Neuronal stem cell (in vitro differentiated cells): ENCODE results near the gene B3GNT8. TPM values are rescaled to one million over a fixed set of nuclear protein-coding genes. Genes with fewer than 3 reads are reported as not detected.
A peak's percentile ranks its signal among the peaks of the same experiment; 100 is the strongest.
"Not testable (repeated sequence)": the region's sequence is repeated elsewhere in the genome, so short reads cannot be mapped to it uniquely, and the experiment has no call there.

ENCODE experiments used
- DNase-seq: peaks from one replicate; pipeline ENCODE4 v3.0.0-alpha.2; 2013; ENCODE audit warnings: low spot score
- H2AFZ ChIP-seq: one replicate; pipeline ENCODE4 v1.6.1; 2013; ENCODE audit warnings: mild to moderate bottlenecking, low read length, inconsistent platforms
- H2AK5ac ChIP-seq: 2 replicates; pipeline ENCODE4 v1.6.1; 2013; ENCODE audit warnings: low read depth, mild to moderate bottlenecking, inconsistent platforms, low read length, moderate library complexity, mixed read lengths
- H2BK120ac ChIP-seq: 2 replicates; pipeline ENCODE4 v1.6.1; 2013; ENCODE audit warnings: low read depth, mild to moderate bottlenecking, inconsistent platforms, low read length, moderate library complexity, mixed read lengths
- H2BK12ac ChIP-seq: one replicate; pipeline ENCODE4 v1.6.1; 2013; ENCODE audit warnings: low read length, inconsistent platforms
- H2BK15ac ChIP-seq: 2 replicates; pipeline ENCODE4 v1.6.1; 2013; ENCODE audit warnings: mild to moderate bottlenecking, low read length, inconsistent platforms, mixed read lengths
- H2BK5ac ChIP-seq: one replicate; pipeline ENCODE4 v1.6.1; 2013; ENCODE audit warnings: inconsistent platforms, mild to moderate bottlenecking, low read length, moderate library complexity
- H3K14ac ChIP-seq: one replicate; pipeline ENCODE4 v1.6.1; 2013; ENCODE audit warnings: low read length, inconsistent platforms
- H3K18ac ChIP-seq: 2 replicates; pipeline ENCODE4 v1.6.1; 2013; ENCODE audit warnings: low read length, inconsistent platforms
- H3K23ac ChIP-seq: 2 replicates; pipeline ENCODE4 v1.6.1; 2013; ENCODE audit warnings: low read depth, mild to moderate bottlenecking, mixed read lengths, low read length, inconsistent platforms; ENCODE audit not compliant: poor library complexity
- H3K27ac ChIP-seq: replicated peaks from 3 replicates; pipeline ENCODE4 v1.5.1; 2013; ENCODE audit warnings: low read length, inconsistent platforms
- H3K27me3 ChIP-seq, 3 experiments: 2 replicates each; pipeline ENCODE4 v1.6.1; 2013; ENCODE audit warnings: low read length in 3 of 3, mild to moderate bottlenecking in 2 of 3, inconsistent platforms in 1 of 3, low read depth in 1 of 3, mixed read lengths in 1 of 3, moderate library complexity in 1 of 3; ENCODE audit not compliant: control insufficient read depth in 3 of 3, insufficient read depth in 3 of 3
- H3K36me3 ChIP-seq, 2 donors: replicated peaks in 1 of 2; 2 replicates each; pipeline ENCODE4 v1.6.1; 2013; ENCODE audit warnings: low read length in 2 of 2; ENCODE audit not compliant: control insufficient read depth in 2 of 2, insufficient read depth in 2 of 2
- H3K4ac ChIP-seq: 2 replicates; pipeline ENCODE4 v1.6.1; 2013; ENCODE audit warnings: inconsistent platforms, mild to moderate bottlenecking, low read length, moderate library complexity
- H3K4me1 ChIP-seq, 2 donors: 1 replicate in 1 of 2; 2 replicates in 1 of 2; pipeline ENCODE4 v1.6.1; 2013; ENCODE audit warnings: low read length in 2 of 2, low read depth in 1 of 2; ENCODE audit not compliant: control insufficient read depth in 2 of 2, insufficient read depth in 1 of 2
- H3K4me2 ChIP-seq: one replicate; pipeline ENCODE4 v1.6.1; 2013; ENCODE audit warnings: mild to moderate bottlenecking, low read length, inconsistent platforms; ENCODE audit not compliant: insufficient read depth, poor library complexity, severe bottlenecking
- H3K4me3 ChIP-seq, 2 donors: 2 replicates each; pipeline ENCODE4 v1.5.1; 2013; ENCODE audit warnings: low read length in 2 of 2, mild to moderate bottlenecking in 2 of 2, inconsistent platforms in 1 of 2, moderate library complexity in 1 of 2
- H3K79me1 ChIP-seq: one replicate; pipeline ENCODE4 v1.6.1; 2013; ENCODE audit warnings: low read depth, mild to moderate bottlenecking, inconsistent platforms, low read length, moderate library complexity
- H3K9ac ChIP-seq: one replicate; pipeline ENCODE4 v1.6.1; 2013; ENCODE audit warnings: mild to moderate bottlenecking, low read depth, low read length, inconsistent platforms; ENCODE audit not compliant: poor library complexity
- H3K9me3 ChIP-seq, 2 donors: replicated peaks in 1 of 2; 2 replicates each; pipeline versions ENCODE3 to v1.6.1; 2013; ENCODE audit warnings: low read length in 2 of 2, mild to moderate bottlenecking in 2 of 2, inconsistent platforms in 1 of 2, low read depth in 1 of 2, mixed read lengths in 1 of 2, moderate library complexity in 1 of 2; ENCODE audit not compliant: control insufficient read depth in 2 of 2, insufficient read depth in 1 of 2
- H4K8ac ChIP-seq: one replicate; pipeline ENCODE4 v1.6.1; 2013; ENCODE audit warnings: low read depth, mild to moderate bottlenecking, inconsistent platforms, low read length, moderate library complexity
- H4K91ac ChIP-seq: one replicate; pipeline ENCODE4 v1.6.1; 2013; ENCODE audit warnings: low read length, low read depth, mild to moderate bottlenecking, inconsistent platforms; ENCODE audit not compliant: poor library complexity
- WGBS, 2 donors: extraction: QIAGEN DNeasy Blood & Tissue Kit; methylation state at CpG; one replicate each; pipeline ENCODE4 v1.1.7; 2013; ENCODE audit warnings: missing lambda C conversion rate in 2 of 2, mixed read lengths in 1 of 2; ENCODE audit not compliant: insufficient read length in 2 of 2, insufficient replicate concordance in 1 of 2; ENCODE audit errors: extremely low coverage in 2 of 2; 5-methylcytosine and 5-hydroxymethylcytosine counted together
- polyA plus RNA-seq, 2 experiments: library from polyadenylated mRNA; stranded (reverse); fragments of 200-250 nt; gene quantifications; one replicate each; pipeline ENCODE4 v1.2.3, GENCODE V29; 2013

B3GNT8 gene
- polyA plus RNA-seq (2013, experiment 1 of 2): 0.93 TPM
- 0.84 TPM for polyA plus RNA-seq (2013, experiment 2 of 2)

- peak; percentile 59 for DNase-seq
- Histone ChIP-seq H2BK5ac (peak within 1 kb of the TSS; percentile 66), H3K27ac (peak within 1 kb of the TSS; percentile 19)
Observed at GRCh38 chr19:41426952-41427646, at the start of gene B3GNT8. Gene B3GNT8 (minus strand): TSS chr19:41427374. CDS start chr19:41426778, 596 bp downstream.

GRCh38 chr19:41476583-41476982, 49.4 kb upstream of the B3GNT8 start:
- Histone ChIP-seq H2AFZ (no peak overlapping the region), H3K27ac (no peak overlapping the region), H2BK120ac (no peak overlapping the region), H3K4ac (no peak overlapping the region), H3K4me3 (no peak overlapping the region), H3K18ac (no peak overlapping the region), H2BK15ac (no peak overlapping the region), H3K23ac (no peak overlapping the region), H4K91ac (no peak overlapping the region), H2BK5ac (no peak overlapping the region), H3K9ac (no peak overlapping the region), H3K36me3 (no peaks in the 10 kb centered on the region), H3K14ac (peak overlapping the region; percentile 71), H3K27me3 (peaks cover 0 to 78% (median 0%) of the 10 kb centered on the region in 3 experiments), H3K9me3 (peaks cover 0 to 9% of the 10 kb centered on the region in 2 donors), H3K4me2 (no peak overlapping the region), H3K4me1 (no peaks in the 10 kb centered on the region), H4K8ac (no peak overlapping the region), H2AK5ac (no peak overlapping the region), H3K79me1 (no peaks in the 10 kb centered on the region), H2BK12ac (no peak overlapping the region)
- no peak for DNase-seq

More at GRCh38 chr19:41426952-41427646, at the start of gene B3GNT8:
- no peak within 1 kb of the TSS for H2BK120ac ChIP-seq
- peaks cover 13 to 19% of the 10 kb centered on the region in 2 donors for H3K4me1 ChIP-seq
- WGBS, 2 donors: no CpG with 5 or more reads among the region's 19 CpGs
- H3K14ac ChIP-seq: peak within 1 kb of the TSS; percentile 56
- peak within 1 kb of the TSS; percentile 60 for H3K4me2 ChIP-seq
- peak within 1 kb of the TSS; percentile 93 for H3K23ac ChIP-seq
- H3K4ac ChIP-seq: no peak within 1 kb of the TSS
- H3K9me3 ChIP-seq: no peaks in the 10 kb centered on the region
- peaks cover 9% of the 10 kb centered on the region for H3K79me1 ChIP-seq
- peaks cover 29 to 42% of the 10 kb centered on the region in 2 donors for H3K36me3 ChIP-seq
- H3K18ac ChIP-seq: peak within 1 kb of the TSS; percentile 94
- H2BK12ac ChIP-seq: peak within 1 kb of the TSS; percentile 73
- peak within 1 kb of the TSS; percentile 23 for H4K8ac ChIP-seq
- H3K9ac ChIP-seq: peak within 1 kb of the TSS; percentile 81
- peak within 1 kb of the TSS; percentile 86 for H2AK5ac ChIP-seq
- H3K27me3 ChIP-seq: no peaks in the 10 kb centered on the region
- peak within 1 kb of the TSS; percentile 79 for H2BK15ac ChIP-seq
- H2AFZ ChIP-seq: peak within 1 kb of the TSS; percentile 85
- peak within 1 kb of the TSS; percentile 42 to 72 for H3K4me3 ChIP-seq
- H4K91ac ChIP-seq: no peak within 1 kb of the TSS

GRCh38 chr19:41463257-41464256, 36.4 kb upstream of the B3GNT8 start:
- not testable (repeated sequence) for DNase-seq, H3K4ac ChIP-seq, H3K18ac ChIP-seq, H2BK120ac ChIP-seq, H3K36me3 ChIP-seq, H2BK12ac ChIP-seq, H2AFZ ChIP-seq, H3K9me3 ChIP-seq, H4K91ac ChIP-seq, H3K79me1 ChIP-seq, H3K23ac ChIP-seq, H3K14ac ChIP-seq, H2BK15ac ChIP-seq, H2AK5ac ChIP-seq, H2BK5ac ChIP-seq, H3K4me1 ChIP-seq, H3K27ac ChIP-seq, H3K4me2 ChIP-seq, H3K9ac ChIP-seq, H4K8ac ChIP-seq
- no CpG with 5 or more reads among the region's 22 CpGs for WGBS, 2 donors
- H3K4me3 ChIP-seq: peak overlapping the region in 1 of 2 donors; percentile 2
- H3K27me3 ChIP-seq: peaks cover 0 to 52% (median 0%) of the 10 kb centered on the region in 3 experiments

- H3K27me3 ChIP-seq: peaks cover 0 to 50% (median 0%) of the 10 kb centered on the region in 3 experiments
- H3K27ac ChIP-seq: no peak overlapping the region
- H2BK15ac ChIP-seq: no peak overlapping the region
- H3K9me3 ChIP-seq: peaks cover 0 to 2% of the 10 kb centered on the region in 2 donors
- H3K36me3 ChIP-seq: no peaks in the 10 kb centered on the region
- H3K23ac ChIP-seq: no peak overlapping the region
- WGBS, 2 donors: no CpG with 5 or more reads among the region's 6 CpGs
- no peak overlapping the region for H4K91ac ChIP-seq
- no peaks in the 10 kb centered on the region for H3K79me1 ChIP-seq
- no peak for DNase-seq
- H3K18ac ChIP-seq: no peak overlapping the region
- H2AK5ac ChIP-seq: no peak overlapping the region
- H3K4me3 ChIP-seq: no peak overlapping the region
- H4K8ac ChIP-seq: no peak overlapping the region
- no peak overlapping the region for H3K9ac ChIP-seq
- no peaks in the 10 kb centered on the region for H3K4me1 ChIP-seq
- no peak overlapping the region for H3K4me2 ChIP-seq
- no peak overlapping the region for H2AFZ ChIP-seq
- no peak overlapping the region for H2BK12ac ChIP-seq
- H2BK5ac ChIP-seq: no peak overlapping the region
- no peak overlapping the region for H3K14ac ChIP-seq
- no peak overlapping the region for H3K4ac ChIP-seq
- H2BK120ac ChIP-seq: no peak overlapping the region
Observed at GRCh38 chr19:41462497-41462896, 35.3 kb upstream of the B3GNT8 start.
